GM12878 (cell line): Measurements from ENCODE around the gene RTN3. TPM values are rescaled to one million over a fixed set of nuclear protein-coding genes. Genes with fewer than 3 reads are reported as not detected.

ENCODE experiments used
- BHLHE40 ChIP-seq, 2 experiments: fragments of 450-650 bp in 1 of 2; IDR thresholded peaks; 2 replicates each; pipeline ENCODE4 v1.6.1; 2011 to 2017; ENCODE audit warnings: low read depth in 2 of 2, borderline replicate concordance in 1 of 2, improper control_type of control experiment in 1 of 2, low read length in 1 of 2, mild to moderate bottlenecking in 1 of 2
- DPF2 ChIP-seq: fragments of 450-650 bp; IDR thresholded peaks from 2 replicates; pipeline ENCODE4 v1.6.1; 2017; ENCODE audit warnings: mild to moderate bottlenecking
- IKZF1 ChIP-seq: fragments of 450-650 bp; conservative IDR thresholded peaks from 2 replicates; pipeline ENCODE4 v1.6.1; 2017; ENCODE audit warnings: antibody characterized with exemption, mild to moderate bottlenecking
- LARP7 ChIP-seq: fragments of 450-650 bp; IDR thresholded peaks from 2 replicates; pipeline ENCODE4 v1.6.1; 2017; ENCODE audit warnings: mild to moderate bottlenecking
- RAD21 ChIP-seq: IDR thresholded peaks from 2 replicates; pipeline ENCODE4 v1.6.1; 2011; ENCODE audit warnings: mild to moderate bottlenecking, low read depth, low read length, moderate library complexity; ENCODE audit not compliant: insufficient read depth
- RELA ChIP-seq: fragments of 450-650 bp; IDR thresholded peaks from 2 replicates; pipeline ENCODE4 v1.8.0; 2014; ENCODE audit warnings: borderline replicate concordance; ENCODE audit not compliant: partially characterized antibody
- TCF3 ChIP-seq: IDR thresholded peaks from 2 replicates; pipeline ENCODE4 v1.6.1; 2012; ENCODE audit warnings: low read depth, mild to moderate bottlenecking, low read length, borderline replicate concordance; ENCODE audit not compliant: insufficient read depth
- ZNF217 ChIP-seq: fragments of 450-650 bp; IDR thresholded peaks from 2 replicates; pipeline ENCODE4 v1.6.1; 2017; ENCODE audit warnings: antibody characterized with exemption, mild to moderate bottlenecking
- polyA plus RNA-seq, 11 experiments: library from polyadenylated mRNA; depleted of rRNA in 4 of 11; unstranded in 6 of 11; stranded (reverse) in 5 of 11; fragments of >200 nt; fragmentation: Nextera tagmentation in 4 of 11; fragmentation: Illumina TruSeq in 1 of 11; extraction: Ambion mirVana in 4 of 11; extraction: Trizol in 1 of 11; gene quantifications; 1 replicate in 1 of 11; 2 replicates in 10 of 11; pipeline versions ENCODE4 v1.2.1 to v1.2.3, GENCODE V29; 2011 to 2016; ENCODE audit warnings: inconsistent platforms in 2 of 11, missing spikeins in 2 of 11, low read depth in 1 of 11
- total RNA-seq, 4 experiments: library from RNA; depleted of rRNA in 3 of 4; stranded (reverse); fragments of >200 nt in 3 of 4; fragmentation: Illumina TruSeq in 1 of 4; extraction: Trizol in 1 of 4; gene quantifications; 2 replicates each; pipeline versions ENCODE4 v1.2.1 to v1.2.3, GENCODE V29; 2013 to 2021
- TF ChIP-seq, protein P1 (sequence below): fragments of 450-650 bp; formaldehyde crosslinking; IDR thresholded peaks from 2 replicates; pipeline ENCODE4 v1.4.0; 2022; ENCODE audit warnings: mild to moderate bottlenecking, moderate library complexity
- TF ChIP-seq, protein P2 (sequence below): IDR thresholded peaks from 2 replicates; pipeline ENCODE4 v1.6.1; 2012; ENCODE audit warnings: low read depth, low read length, improper control_type of control experiment
- TF ChIP-seq, protein P3 (sequence below): fragments of 450-650 bp; IDR thresholded peaks from 2 replicates; pipeline ENCODE4 v1.6.1; 2016; ENCODE audit warnings: mild to moderate bottlenecking
- TF ChIP-seq, protein P4 (sequence below), 3 experiments: IDR thresholded peaks in 2 of 3; conservative IDR thresholded peaks in 1 of 3; 2 replicates each; pipeline ENCODE4 v1.5.1; 2011; ENCODE audit warnings: low read depth in 3 of 3, low read length in 3 of 3, mild to moderate bottlenecking in 3 of 3, control low read depth in 2 of 3, moderate library complexity in 2 of 3, inconsistent platforms in 1 of 3, mixed read lengths in 1 of 3; ENCODE audit not compliant: control insufficient read depth in 2 of 3, insufficient read depth in 1 of 3; ENCODE audit errors: extremely low read depth in 1 of 3
- TF ChIP-seq, protein P5 (sequence below): fragments of 450-650 bp; IDR thresholded peaks from 2 replicates; pipeline ENCODE4 v1.6.1; 2017; ENCODE audit warnings: mild to moderate bottlenecking, moderate library complexity

The RTN3 gene
- total and polyA plus RNA-seq, 10 of the 15 experiments (the other 5 are each of a cell fraction or from before 2014, with no cell fraction given): 22.9 to 64.2 (median 47.0) TPM

DNA sequence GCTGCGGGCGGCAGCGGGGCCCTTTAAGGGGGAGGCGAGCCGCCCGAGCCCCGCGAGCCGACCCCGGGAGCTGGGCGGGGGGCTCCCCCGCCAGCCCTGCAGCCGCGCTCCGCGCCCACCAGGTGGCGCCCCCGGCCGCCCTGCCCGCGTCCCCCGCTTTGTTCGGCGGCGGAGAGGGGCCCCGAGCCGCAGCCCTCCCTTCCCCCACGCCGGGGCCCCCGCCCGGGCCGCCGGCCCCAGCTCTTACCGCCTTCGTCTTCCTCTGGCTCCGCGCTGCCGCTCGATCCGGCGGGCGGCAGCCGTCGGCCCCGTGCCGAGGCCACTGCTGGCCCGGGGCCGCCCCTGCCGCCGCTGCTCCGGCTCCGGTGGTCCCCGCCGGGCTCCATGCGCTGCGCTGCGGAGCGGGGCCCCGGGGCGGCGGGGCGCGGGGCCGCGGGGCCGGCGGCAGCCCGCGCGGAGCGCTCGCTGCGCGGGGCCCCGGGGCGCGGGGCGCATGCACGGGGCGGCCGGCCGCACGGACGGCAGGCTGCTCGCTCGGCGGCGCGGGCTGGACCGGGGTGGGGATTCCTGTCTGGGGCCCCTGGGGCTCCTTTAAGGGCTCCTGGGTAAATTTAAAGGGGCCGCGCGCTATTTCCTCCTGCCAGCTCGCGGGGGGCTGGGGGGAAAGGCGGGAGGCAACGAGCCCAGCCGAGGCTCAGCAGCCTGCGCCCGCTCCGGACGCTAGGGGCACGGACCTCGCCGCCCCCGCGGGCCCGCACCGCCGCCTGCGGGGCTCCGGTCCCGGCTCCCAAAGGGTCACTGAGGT, 87.1 kb downstream of the RTN3 start, which contains the start of gene ZFTA (continued):
- TF ChIP-seq, protein P1, sequence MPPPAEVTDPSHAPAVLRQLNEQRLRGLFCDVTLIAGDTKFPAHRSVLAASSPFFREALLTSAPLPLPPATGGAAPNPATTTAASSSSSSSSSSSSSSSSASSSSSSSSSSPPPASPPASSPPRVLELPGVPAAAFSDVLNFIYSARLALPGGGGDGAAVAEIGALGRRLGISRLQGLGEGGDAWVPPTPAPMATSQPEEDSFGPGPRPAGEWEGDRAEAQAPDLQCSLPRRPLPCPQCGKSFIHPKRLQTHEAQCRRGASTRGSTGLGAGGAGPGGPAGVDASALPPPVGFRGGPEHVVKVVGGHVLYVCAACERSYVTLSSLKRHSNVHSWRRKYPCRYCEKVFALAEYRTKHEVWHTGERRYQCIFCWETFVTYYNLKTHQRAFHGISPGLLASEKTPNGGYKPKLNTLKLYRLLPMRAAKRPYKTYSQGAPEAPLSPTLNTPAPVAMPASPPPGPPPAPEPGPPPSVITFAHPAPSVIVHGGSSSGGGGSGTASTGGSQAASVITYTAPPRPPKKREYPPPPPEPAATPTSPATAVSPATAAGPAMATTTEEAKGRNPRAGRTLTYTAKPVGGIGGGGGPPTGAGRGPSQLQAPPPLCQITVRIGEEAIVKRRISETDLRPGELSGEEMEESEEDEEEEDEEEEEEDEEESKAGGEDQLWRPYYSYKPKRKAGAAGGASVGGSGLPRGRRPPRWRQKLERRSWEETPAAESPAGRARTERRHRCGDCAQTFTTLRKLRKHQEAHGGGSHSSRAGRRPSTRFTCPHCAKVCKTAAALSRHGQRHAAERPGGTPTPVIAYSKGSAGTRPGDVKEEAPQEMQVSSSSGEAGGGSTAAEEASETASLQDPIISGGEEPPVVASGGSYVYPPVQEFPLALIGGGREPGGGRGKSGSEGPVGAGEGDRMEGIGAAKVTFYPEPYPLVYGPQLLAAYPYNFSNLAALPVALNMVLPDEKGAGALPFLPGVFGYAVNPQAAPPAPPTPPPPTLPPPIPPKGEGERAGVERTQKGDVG (CRISPR knock-in tag): no peak
- no peak; the same call in 1 of the 2 replicates for TF ChIP-seq ZNF217
- peak; percentile 44; the same call in 1 of the 2 replicates for TF ChIP-seq DPF2
- TF ChIP-seq, protein P2, sequence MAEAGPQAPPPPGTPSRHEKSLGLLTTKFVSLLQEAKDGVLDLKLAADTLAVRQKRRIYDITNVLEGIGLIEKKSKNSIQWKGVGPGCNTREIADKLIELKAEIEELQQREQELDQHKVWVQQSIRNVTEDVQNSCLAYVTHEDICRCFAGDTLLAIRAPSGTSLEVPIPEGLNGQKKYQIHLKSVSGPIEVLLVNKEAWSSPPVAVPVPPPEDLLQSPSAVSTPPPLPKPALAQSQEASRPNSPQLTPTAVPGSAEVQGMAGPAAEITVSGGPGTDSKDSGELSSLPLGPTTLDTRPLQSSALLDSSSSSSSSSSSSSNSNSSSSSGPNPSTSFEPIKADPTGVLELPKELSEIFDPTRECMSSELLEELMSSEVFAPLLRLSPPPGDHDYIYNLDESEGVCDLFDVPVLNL: no peak
- TF ChIP-seq RELA: no peak
- TF ChIP-seq, protein P3, sequence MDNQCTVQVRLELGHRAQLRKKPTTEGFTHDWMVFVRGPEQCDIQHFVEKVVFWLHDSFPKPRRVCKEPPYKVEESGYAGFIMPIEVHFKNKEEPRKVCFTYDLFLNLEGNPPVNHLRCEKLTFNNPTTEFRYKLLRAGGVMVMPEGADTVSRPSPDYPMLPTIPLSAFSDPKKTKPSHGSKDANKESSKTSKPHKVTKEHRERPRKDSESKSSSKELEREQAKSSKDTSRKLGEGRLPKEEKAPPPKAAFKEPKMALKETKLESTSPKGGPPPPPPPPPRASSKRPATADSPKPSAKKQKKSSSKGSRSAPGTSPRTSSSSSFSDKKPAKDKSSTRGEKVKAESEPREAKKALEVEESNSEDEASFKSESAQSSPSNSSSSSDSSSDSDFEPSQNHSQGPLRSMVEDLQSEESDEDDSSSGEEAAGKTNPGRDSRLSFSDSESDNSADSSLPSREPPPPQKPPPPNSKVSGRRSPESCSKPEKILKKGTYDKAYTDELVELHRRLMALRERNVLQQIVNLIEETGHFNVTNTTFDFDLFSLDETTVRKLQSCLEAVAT: no peak
- TF ChIP-seq BHLHE40 (IDR thresholded peaks at IDR 0.05; ENCODE audit: borderline replicate concordance in 1 of 2, low read depth in 2 of 2, low read length in 1 of 2): peak; percentile 17 to 46; a peak in 2 of 4 replicates
- peak; percentile 61; the same call in 1 of the 2 replicates for TF ChIP-seq IKZF1
- TF ChIP-seq, protein P4, sequence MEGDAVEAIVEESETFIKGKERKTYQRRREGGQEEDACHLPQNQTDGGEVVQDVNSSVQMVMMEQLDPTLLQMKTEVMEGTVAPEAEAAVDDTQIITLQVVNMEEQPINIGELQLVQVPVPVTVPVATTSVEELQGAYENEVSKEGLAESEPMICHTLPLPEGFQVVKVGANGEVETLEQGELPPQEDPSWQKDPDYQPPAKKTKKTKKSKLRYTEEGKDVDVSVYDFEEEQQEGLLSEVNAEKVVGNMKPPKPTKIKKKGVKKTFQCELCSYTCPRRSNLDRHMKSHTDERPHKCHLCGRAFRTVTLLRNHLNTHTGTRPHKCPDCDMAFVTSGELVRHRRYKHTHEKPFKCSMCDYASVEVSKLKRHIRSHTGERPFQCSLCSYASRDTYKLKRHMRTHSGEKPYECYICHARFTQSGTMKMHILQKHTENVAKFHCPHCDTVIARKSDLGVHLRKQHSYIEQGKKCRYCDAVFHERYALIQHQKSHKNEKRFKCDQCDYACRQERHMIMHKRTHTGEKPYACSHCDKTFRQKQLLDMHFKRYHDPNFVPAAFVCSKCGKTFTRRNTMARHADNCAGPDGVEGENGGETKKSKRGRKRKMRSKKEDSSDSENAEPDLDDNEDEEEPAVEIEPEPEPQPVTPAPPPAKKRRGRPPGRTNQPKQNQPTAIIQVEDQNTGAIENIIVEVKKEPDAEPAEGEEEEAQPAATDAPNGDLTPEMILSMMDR (IDR thresholded peaks at IDR 0.05 in 2 of 3, conservative IDR thresholded peaks at IDR 0.05 in 1 of 3; ENCODE audit: control insufficient read depth in 2 of 3, extremely low read depth in 1 of 3, insufficient read depth in 1 of 3, low read depth in 3 of 3, low read length in 3 of 3): peak; percentile 54 to 74 (median 65); a peak in 5 of 6 replicates
- TF ChIP-seq TCF3: no peak
- TF ChIP-seq RAD21: peak; percentile 75
- TF ChIP-seq, protein P5, sequence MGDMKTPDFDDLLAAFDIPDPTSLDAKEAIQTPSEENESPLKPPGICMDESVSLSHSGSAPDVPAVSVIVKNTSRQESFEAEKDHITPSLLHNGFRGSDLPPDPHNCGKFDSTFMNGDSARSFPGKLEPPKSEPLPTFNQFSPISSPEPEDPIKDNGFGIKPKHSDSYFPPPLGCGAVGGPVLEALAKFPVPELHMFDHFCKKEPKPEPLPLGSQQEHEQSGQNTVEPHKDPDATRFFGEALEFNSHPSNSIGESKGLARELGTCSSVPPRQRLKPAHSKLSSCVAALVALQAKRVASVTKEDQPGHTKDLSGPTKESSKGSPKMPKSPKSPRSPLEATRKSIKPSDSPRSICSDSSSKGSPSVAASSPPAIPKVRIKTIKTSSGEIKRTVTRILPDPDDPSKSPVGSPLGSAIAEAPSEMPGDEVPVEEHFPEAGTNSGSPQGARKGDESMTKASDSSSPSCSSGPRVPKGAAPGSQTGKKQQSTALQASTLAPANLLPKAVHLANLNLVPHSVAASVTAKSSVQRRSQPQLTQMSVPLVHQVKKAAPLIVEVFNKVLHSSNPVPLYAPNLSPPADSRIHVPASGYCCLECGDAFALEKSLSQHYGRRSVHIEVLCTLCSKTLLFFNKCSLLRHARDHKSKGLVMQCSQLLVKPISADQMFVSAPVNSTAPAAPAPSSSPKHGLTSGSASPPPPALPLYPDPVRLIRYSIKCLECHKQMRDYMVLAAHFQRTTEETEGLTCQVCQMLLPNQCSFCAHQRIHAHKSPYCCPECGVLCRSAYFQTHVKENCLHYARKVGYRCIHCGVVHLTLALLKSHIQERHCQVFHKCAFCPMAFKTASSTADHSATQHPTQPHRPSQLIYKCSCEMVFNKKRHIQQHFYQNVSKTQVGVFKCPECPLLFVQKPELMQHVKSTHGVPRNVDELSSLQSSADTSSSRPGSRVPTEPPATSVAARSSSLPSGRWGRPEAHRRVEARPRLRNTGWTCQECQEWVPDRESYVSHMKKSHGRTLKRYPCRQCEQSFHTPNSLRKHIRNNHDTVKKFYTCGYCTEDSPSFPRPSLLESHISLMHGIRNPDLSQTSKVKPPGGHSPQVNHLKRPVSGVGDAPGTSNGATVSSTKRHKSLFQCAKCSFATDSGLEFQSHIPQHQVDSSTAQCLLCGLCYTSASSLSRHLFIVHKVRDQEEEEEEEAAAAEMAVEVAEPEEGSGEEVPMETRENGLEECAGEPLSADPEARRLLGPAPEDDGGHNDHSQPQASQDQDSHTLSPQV: 0 out of 2 replicates have a peak, but pooled peaks have one; percentile 55
- peak; percentile 82 for TF ChIP-seq LARP7
